HepG2 (cell line): ENCODE results near the gene TP53. TPM values are rescaled to one million over a fixed set of nuclear protein-coding genes. Genes with fewer than 3 reads are reported as not detected.

ENCODE experiments used
- ATAC-seq: fragments of 200-7000 bp; cut with Tn5 transposase; 3 replicates; pipeline ENCODE4 v1.9.1; 2020; ENCODE audit warnings: mild to moderate bottlenecking, moderate library complexity
- BruUV-seq: library from RNA; stranded (reverse); fragments of 400-500 nt; replicated peaks from 2 replicates; lab custom pipeline; 2021; lab: Mats Ljungman, UMichigan
- CTCF ChIA-PET: fragments of 300-600 bp; formaldehyde crosslinking; extraction: SDS; loops from one replicate; lab custom pipeline; 2021; ENCODE audit warnings: low total read pairs, inconsistent platforms, low intra/inter-chr PET ratio; lab: Yijun Ruan, JAX
- POLR2A ChIA-PET: fragments of 350-600 bp; sonication (Branson Sonifier 250); formaldehyde crosslinking; loops from one replicate; lab custom pipeline; 2020; ENCODE audit warnings: antibody characterized with exemption, inconsistent platforms; lab: Yijun Ruan, JAX
- DNase-seq: peaks from one replicate; pipeline ENCODE4 v3.0.0-alpha.2; 2015; ENCODE audit warnings: low spot score
- FAIRE-seq: peaks from 3 replicates; lab custom pipeline; 2011; peaks lifted over from hg19 to GRCh38; lab: Jason Lieb, UNC
- H2AFZ ChIP-seq: one replicate; pipeline ENCODE4 v1.6.1; 2011; ENCODE audit warnings: low read length, inconsistent platforms
- H3K27ac ChIP-seq: fragments of 300-600 bp; 3 replicates; pipeline ENCODE4 v1.8.0; 2011; ENCODE audit warnings: mixed run types, mild to moderate bottlenecking, mixed read lengths, low read length, inconsistent platforms; ENCODE audit not compliant: insufficient read depth; ENCODE audit errors: extremely low read length
- H3K27me3 ChIP-seq, 2 experiments: fragments of 200-600 bp in 1 of 2; 2 replicates in 1 of 2; 3 replicates in 1 of 2; pipeline versions ENCODE4 v1.6.0 to v1.8.0; 2011; ENCODE audit warnings: low read length in 2 of 2, mild to moderate bottlenecking in 2 of 2, moderate library complexity in 2 of 2, inconsistent platforms in 1 of 2; ENCODE audit not compliant: insufficient read depth in 2 of 2, control insufficient read depth in 1 of 2
- H3K36me3 ChIP-seq, 2 experiments: fragments of 200-600 bp in 1 of 2; replicated peaks in 1 of 2; 2 replicates in 1 of 2; 3 replicates in 1 of 2; pipeline versions ENCODE4 v1.5.1 to v1.8.0; 2011; ENCODE audit warnings: low read length in 2 of 2, inconsistent platforms in 1 of 2; ENCODE audit not compliant: insufficient read depth in 2 of 2, control insufficient read depth in 1 of 2
- H3K4me1 ChIP-seq: 2 replicates; pipeline ENCODE4 v1.5.1; 2012; ENCODE audit warnings: low read length, inconsistent platforms; ENCODE audit not compliant: insufficient read depth
- H3K4me2 ChIP-seq: 2 replicates; pipeline ENCODE4 v1.6.0; 2011; ENCODE audit warnings: low read depth, low read length, inconsistent platforms
- H3K4me3 ChIP-seq, 3 experiments: fragments of 200-600 bp in 1 of 3; sonication (generic), shearing (Covaris generic) in 1 of 3; replicated peaks in 1 of 3; 2 replicates each; pipeline ENCODE4 v1.5.1; 2011 to 2016; ENCODE audit warnings: low read length in 3 of 3, inconsistent platforms in 2 of 3, low read depth in 2 of 3, mild to moderate bottlenecking in 2 of 3, control low read depth in 1 of 3, mixed read lengths in 1 of 3; ENCODE audit not compliant: insufficient read depth in 1 of 3
- H3K79me2 ChIP-seq: one replicate; pipeline ENCODE4 v1.6.1; 2011; ENCODE audit warnings: low read length, inconsistent platforms; ENCODE audit not compliant: insufficient read depth
- H3K9ac ChIP-seq: 2 replicates; pipeline ENCODE4 v1.6.0; 2011; ENCODE audit warnings: mild to moderate bottlenecking, low read depth, low read length, inconsistent platforms; ENCODE audit not compliant: insufficient read depth
- H3K9me3 ChIP-seq: 2 replicates; pipeline ENCODE4 v1.5.1; 2012; ENCODE audit warnings: mild to moderate bottlenecking, low read length
- H4K20me1 ChIP-seq: 2 replicates; pipeline ENCODE4 v1.6.0; 2011; ENCODE audit warnings: inconsistent platforms, mild to moderate bottlenecking, low read length, moderate library complexity; ENCODE audit not compliant: insufficient read depth
- FOXK2 ChIP-seq: fragments of 450-650 bp; IDR thresholded peaks from 2 replicates; pipeline ENCODE4 v1.6.1; 2016
- GFI1 ChIP-seq: sonication (generic); formaldehyde crosslinking; IDR thresholded peaks from 2 replicates; pipeline ENCODE4 v1.5.0; 2020; ENCODE audit warnings: missing genetic modification reagents, mild to moderate bottlenecking, borderline replicate concordance
- HES4 ChIP-seq: sonication (generic); formaldehyde crosslinking; IDR thresholded peaks from 2 replicates; pipeline ENCODE4 v1.9.0; 2021; ENCODE audit warnings: mild to moderate bottlenecking, missing genetic modification reagents, borderline replicate concordance
- HMG20B ChIP-seq: conservative IDR thresholded peaks from 2 replicates; pipeline ENCODE4 v1.6.1; 2016; ENCODE audit warnings: missing genetic modification reagents, missing compliant biosample characterization
- PCBP2 ChIP-seq: fragments of 200-400 bp; formaldehyde crosslinking; optimal IDR thresholded peaks from 2 replicates; pipeline ENCODE3; 2018; ENCODE audit warnings: low read length, low read depth; ENCODE audit not compliant: poor library complexity, severe bottlenecking
- STAG1 ChIP-seq: sonication (generic); formaldehyde crosslinking; IDR thresholded peaks from 2 replicates; pipeline ENCODE4 v1.4.0; 2020; ENCODE audit warnings: missing genetic modification reagents
- ZNF160 ChIP-seq: sonication (generic); formaldehyde crosslinking; IDR thresholded peaks from 2 replicates; pipeline ENCODE4 v1.8.0; 2022; ENCODE audit warnings: mild to moderate bottlenecking, inconsistent platforms, missing genetic modification reagents
- WGBS: methylation state at CpG from one replicate; pipeline ENCODE4 v1.1.6; 2017; ENCODE audit warnings: low lambda C conversion rate; 5-methylcytosine and 5-hydroxymethylcytosine counted together
- in situ Hi-C: cut with HindIII; loops from 2 replicates; pipeline ENCODE4 v1.10.0; 2017; ENCODE audit warnings: low pct_unique_long_range_greater_than_20kb; ENCODE audit not compliant: extremely low pct_ligation_motif_present
- intact Hi-C: fragments of 100-400 bp; cut with micrococcal nuclease; formaldehyde crosslinking; loops from one replicate; pipeline ENCODE4 v1.10.0; 2022; ENCODE audit not compliant: unreplicated experiment
- polyA plus RNA-seq, 8 experiments: library from polyadenylated mRNA; depleted of rRNA in 3 of 8; stranded (reverse) in 7 of 8; unstranded in 1 of 8; fragments of >200 nt; fragmentation: Illumina TruSeq in 4 of 8; extraction: Trizol in 4 of 8; gene quantifications; 2 replicates each; pipeline versions ENCODE4 v1.2.1 to v1.2.3, GENCODE V29; 2011 to 2016; ENCODE audit warnings: low read depth in 4 of 8, missing spikeins in 1 of 8, mixed read lengths in 1 of 8; ENCODE audit not compliant: insufficient read depth in 1 of 8
- total RNA-seq, 5 experiments: library from RNA; depleted of rRNA; stranded (reverse); fragments of >200 nt; fragmentation: Illumina TruSeq; extraction: Trizol; gene quantifications; 2 replicates each; pipeline ENCODE4 v1.2.3, GENCODE V29; 2016; ENCODE audit warnings: low read depth in 1 of 5
- TF ChIP-seq, protein P1 (sequence below): sonication (generic); formaldehyde crosslinking; IDR thresholded peaks from 2 replicates; pipeline ENCODE4 v1.4.0; 2020; ENCODE audit warnings: mild to moderate bottlenecking, missing genetic modification reagents
- TF ChIP-seq, protein P2 (sequence below): sonication (generic); formaldehyde crosslinking; IDR thresholded peaks from 2 replicates; pipeline ENCODE4; 2020; ENCODE audit warnings: missing genetic modification reagents, mild to moderate bottlenecking, borderline replicate concordance

Gene TP53
- total and polyA plus RNA-seq, 2 of the 13 experiments (the other 11 are each of a cell fraction or from before 2014, with no cell fraction given) = 17.1 to 29.9 TPM

DNA sequence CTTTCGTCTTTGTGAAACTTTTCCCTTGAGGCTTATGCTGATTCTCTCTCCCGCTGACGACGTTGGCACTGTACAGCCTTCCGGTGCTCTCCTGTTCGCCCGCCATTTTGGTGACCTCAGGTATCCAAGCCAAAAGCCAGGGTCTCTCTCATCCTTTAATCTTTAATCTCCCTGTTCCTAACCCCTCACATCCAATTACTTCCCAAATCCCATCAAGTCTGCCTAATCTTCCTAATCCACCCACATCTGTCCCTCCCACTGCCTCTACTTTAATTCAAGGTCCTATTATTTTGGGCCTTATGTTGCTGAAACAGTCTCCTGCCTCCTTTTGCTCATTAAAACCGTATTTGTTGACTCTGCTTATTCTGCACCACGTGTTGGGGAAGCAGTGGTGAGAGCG is 8.3 kb upstream of the TP53 start:
- FAIRE-seq (no peak), ATAC-seq (no peak), DNase-seq (no peak)
- H3K9ac ChIP-seq = no peak overlapping the region
- intact Hi-C loops (no loop called here), in situ Hi-C loops (no loop called here)
- POLR2A ChIA-PET = no interaction called here
- CTCF ChIA-PET = no interaction called here
- H3K79me2 ChIP-seq = no peaks in the 10 kb centered on the region
- no peaks in the 10 kb centered on the region for H4K20me1 ChIP-seq
- no peak overlapping the region for H3K27ac ChIP-seq
- no peak overlapping the region for H2AFZ ChIP-seq
- H3K4me3 ChIP-seq = no peak overlapping the region
- TF ChIP-seq, protein P1, sequence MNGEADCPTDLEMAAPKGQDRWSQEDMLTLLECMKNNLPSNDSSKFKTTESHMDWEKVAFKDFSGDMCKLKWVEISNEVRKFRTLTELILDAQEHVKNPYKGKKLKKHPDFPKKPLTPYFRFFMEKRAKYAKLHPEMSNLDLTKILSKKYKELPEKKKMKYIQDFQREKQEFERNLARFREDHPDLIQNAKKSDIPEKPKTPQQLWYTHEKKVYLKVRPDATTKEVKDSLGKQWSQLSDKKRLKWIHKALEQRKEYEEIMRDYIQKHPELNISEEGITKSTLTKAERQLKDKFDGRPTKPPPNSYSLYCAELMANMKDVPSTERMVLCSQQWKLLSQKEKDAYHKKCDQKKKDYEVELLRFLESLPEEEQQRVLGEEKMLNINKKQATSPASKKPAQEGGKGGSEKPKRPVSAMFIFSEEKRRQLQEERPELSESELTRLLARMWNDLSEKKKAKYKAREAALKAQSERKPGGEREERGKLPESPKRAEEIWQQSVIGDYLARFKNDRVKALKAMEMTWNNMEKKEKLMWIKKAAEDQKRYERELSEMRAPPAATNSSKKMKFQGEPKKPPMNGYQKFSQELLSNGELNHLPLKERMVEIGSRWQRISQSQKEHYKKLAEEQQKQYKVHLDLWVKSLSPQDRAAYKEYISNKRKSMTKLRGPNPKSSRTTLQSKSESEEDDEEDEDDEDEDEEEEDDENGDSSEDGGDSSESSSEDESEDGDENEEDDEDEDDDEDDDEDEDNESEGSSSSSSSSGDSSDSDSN (CRISPR knock-in tag) = no peak
- TF ChIP-seq GFI1 (CRISPR knock-in tag) = no peak
- TF ChIP-seq, protein P2, sequence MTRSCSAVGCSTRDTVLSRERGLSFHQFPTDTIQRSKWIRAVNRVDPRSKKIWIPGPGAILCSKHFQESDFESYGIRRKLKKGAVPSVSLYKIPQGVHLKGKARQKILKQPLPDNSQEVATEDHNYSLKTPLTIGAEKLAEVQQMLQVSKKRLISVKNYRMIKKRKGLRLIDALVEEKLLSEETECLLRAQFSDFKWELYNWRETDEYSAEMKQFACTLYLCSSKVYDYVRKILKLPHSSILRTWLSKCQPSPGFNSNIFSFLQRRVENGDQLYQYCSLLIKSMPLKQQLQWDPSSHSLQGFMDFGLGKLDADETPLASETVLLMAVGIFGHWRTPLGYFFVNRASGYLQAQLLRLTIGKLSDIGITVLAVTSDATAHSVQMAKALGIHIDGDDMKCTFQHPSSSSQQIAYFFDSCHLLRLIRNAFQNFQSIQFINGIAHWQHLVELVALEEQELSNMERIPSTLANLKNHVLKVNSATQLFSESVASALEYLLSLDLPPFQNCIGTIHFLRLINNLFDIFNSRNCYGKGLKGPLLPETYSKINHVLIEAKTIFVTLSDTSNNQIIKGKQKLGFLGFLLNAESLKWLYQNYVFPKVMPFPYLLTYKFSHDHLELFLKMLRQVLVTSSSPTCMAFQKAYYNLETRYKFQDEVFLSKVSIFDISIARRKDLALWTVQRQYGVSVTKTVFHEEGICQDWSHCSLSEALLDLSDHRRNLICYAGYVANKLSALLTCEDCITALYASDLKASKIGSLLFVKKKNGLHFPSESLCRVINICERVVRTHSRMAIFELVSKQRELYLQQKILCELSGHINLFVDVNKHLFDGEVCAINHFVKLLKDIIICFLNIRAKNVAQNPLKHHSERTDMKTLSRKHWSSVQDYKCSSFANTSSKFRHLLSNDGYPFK = no peak
- no peak for TF ChIP-seq FOXK2
- TF ChIP-seq HMG20B (CRISPR knock-in tag) = no peak
- TF ChIP-seq HES4 (CRISPR knock-in tag) = no peak
- no peak for TF ChIP-seq ZNF160 (CRISPR knock-in tag)
- no peak for TF ChIP-seq STAG1 (CRISPR knock-in tag)
- TF ChIP-seq PCBP2 = no peak
- peaks cover under 1% of the 10 kb centered on the region; the same call in 1 of the 2 replicates for H3K4me1 ChIP-seq
- no peak overlapping the region for H3K4me2 ChIP-seq
- H3K9me3 ChIP-seq = no peaks in the 10 kb centered on the region
- peaks cover 1 to 11% of the 10 kb centered on the region in 2 experiments; a peak in 2 of 5 replicates for H3K36me3 ChIP-seq
- 98% methylated on average over 10 of the region's 10 CpGs for WGBS
- BruUV-seq = no TSS peak
- H3K27me3 ChIP-seq = no peaks in the 10 kb centered on the region
